ENCODE measurements around the gene CAMP.

CAMP gene

DNA sequence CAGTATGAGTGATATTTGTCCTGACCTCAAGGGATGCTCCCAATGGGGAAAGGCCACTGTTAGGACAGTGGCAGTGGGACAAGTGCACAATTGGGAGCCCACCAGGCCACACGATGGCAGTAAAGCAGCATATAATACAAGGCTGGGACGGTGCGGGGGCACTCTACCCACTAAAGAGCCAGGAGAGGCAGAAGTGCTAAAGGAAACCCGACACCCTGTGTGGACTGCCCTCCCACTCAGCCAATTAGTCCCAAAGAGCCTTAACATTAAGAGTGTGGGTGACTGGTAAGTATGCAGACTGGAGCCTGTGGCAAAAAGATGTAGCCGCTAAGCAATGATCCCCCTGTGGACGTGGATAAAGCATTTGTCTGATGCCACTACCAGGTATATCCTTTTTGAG lies 9.4 kb downstream of the CAMP start:
- TF ChIP-seq FOXP2 (optimal IDR thresholded peaks at IDR 0.05; ENCODE audit: borderline replicate concordance, extremely low read depth, extremely low read length, insufficient read depth) (no peak), SIN3A (IDR thresholded peaks at IDR 0.05; ENCODE audit: borderline replicate concordance, insufficient read depth, low read length) (no peak), TAF1 (IDR thresholded peaks at IDR 0.05; ENCODE audit: borderline replicate concordance, insufficient read depth, low read length) (no peak), POLR2AphosphoS5 (IDR thresholded peaks at IDR 0.05; ENCODE audit: low read depth, low read length) (no peak)
- TF ChIP-seq, protein P1, sequence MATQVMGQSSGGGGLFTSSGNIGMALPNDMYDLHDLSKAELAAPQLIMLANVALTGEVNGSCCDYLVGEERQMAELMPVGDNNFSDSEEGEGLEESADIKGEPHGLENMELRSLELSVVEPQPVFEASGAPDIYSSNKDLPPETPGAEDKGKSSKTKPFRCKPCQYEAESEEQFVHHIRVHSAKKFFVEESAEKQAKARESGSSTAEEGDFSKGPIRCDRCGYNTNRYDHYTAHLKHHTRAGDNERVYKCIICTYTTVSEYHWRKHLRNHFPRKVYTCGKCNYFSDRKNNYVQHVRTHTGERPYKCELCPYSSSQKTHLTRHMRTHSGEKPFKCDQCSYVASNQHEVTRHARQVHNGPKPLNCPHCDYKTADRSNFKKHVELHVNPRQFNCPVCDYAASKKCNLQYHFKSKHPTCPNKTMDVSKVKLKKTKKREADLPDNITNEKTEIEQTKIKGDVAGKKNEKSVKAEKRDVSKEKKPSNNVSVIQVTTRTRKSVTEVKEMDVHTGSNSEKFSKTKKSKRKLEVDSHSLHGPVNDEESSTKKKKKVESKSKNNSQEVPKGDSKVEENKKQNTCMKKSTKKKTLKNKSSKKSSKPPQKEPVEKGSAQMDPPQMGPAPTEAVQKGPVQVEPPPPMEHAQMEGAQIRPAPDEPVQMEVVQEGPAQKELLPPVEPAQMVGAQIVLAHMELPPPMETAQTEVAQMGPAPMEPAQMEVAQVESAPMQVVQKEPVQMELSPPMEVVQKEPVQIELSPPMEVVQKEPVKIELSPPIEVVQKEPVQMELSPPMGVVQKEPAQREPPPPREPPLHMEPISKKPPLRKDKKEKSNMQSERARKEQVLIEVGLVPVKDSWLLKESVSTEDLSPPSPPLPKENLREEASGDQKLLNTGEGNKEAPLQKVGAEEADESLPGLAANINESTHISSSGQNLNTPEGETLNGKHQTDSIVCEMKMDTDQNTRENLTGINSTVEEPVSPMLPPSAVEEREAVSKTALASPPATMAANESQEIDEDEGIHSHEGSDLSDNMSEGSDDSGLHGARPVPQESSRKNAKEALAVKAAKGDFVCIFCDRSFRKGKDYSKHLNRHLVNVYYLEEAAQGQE (IDR thresholded peaks at IDR 0.05; ENCODE audit: insufficient read depth in 1 of 2, low read depth in 2 of 2, low read length in 2 of 2): no peak

DNA sequence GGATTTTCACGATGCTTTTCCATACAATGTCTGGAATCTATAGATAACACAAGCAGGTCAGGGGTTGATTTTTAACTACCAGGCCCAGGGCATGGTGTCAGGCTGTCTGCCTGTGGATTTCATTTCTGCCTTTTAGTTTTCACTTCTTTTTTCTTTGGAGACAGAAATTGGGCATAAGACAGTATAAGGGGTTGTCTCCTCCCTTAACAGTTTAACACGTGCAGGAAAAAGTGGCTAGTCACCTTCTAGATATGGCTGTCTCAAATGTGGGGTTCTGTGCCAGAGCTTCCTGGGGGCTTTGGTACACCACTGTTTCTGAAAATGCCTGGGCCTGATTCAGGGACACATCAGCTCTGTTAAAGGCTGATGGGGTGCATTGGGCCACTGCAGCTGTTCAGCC lies 10.2 kb downstream of the CAMP start:
- TF ChIP-seq, protein P1 (IDR thresholded peaks at IDR 0.05; ENCODE audit: insufficient read depth in 1 of 2, low read depth in 2 of 2, low read length in 2 of 2): no peak
- no peak for TF ChIP-seq POLR2AphosphoS5 (IDR thresholded peaks at IDR 0.05; ENCODE audit: low read depth, low read length)

DNA sequence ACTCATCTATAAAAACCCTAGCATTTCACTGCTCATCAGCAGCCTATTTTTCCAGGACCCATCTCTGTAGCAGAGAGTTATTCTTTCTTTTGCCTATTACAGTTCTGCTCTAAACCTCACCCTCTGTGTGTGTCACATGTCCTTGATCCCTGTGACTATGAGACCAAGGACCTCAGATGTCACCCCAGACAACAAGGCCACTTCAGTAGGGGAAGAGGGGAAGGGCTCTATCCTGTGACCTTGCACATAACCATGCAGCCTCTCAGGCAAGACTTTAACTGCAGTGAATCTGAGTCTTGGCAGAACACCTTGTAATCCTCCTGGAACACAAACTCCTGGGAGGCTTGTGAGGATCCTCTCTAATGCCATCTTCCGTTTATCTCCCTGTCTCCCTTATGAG lies 13.2 kb downstream of the CAMP start:
- TF ChIP-seq TAF1 (IDR thresholded peaks at IDR 0.05; ENCODE audit: borderline replicate concordance, insufficient read depth, low read length): no peak
- TF ChIP-seq, protein P1 (IDR thresholded peaks at IDR 0.05; ENCODE audit: insufficient read depth in 1 of 2, low read depth in 2 of 2, low read length in 2 of 2): no peak
- no peak for TF ChIP-seq SIN3A (IDR thresholded peaks at IDR 0.05; ENCODE audit: borderline replicate concordance, insufficient read depth, low read length)
- TF ChIP-seq POLR2AphosphoS5 (IDR thresholded peaks at IDR 0.05; ENCODE audit: low read depth, low read length): no peak
- TF ChIP-seq FOXP2 (optimal IDR thresholded peaks at IDR 0.05; ENCODE audit: borderline replicate concordance, extremely low read depth, extremely low read length, insufficient read depth): no peak

DNA sequence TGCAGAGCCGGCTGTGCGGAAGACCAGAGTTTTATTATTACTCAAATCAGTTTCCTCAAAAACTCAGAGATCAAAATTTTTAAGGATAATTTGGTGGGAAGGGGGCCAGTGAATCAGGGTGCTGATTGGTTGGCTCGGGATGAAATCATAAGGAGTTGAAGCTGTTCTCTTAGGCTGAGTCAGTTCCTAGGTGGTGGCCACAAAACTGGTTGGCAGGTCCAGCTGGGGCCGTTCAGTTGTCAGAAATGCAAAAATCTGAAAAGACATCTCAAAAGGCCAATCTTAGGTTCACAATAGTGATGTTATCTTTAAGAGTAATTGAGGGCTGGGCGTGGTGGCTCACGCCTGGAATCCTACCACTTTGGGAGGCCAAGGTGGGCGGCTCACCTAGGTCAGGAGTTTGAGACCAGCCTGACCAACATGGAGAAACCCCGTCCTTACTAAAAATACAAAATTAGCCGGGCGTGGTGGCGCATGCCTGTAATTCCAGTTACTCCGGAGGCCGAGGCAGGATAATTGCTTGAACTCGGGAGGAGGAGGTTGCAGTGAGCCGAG lies 15.3 kb downstream of the CAMP start:
- TF ChIP-seq TAF1 (IDR thresholded peaks at IDR 0.05; ENCODE audit: borderline replicate concordance, insufficient read depth, low read length) (no peak), FOXP2 (optimal IDR thresholded peaks at IDR 0.05; ENCODE audit: borderline replicate concordance, extremely low read depth, extremely low read length, insufficient read depth) (no peak), SIN3A (IDR thresholded peaks at IDR 0.05; ENCODE audit: borderline replicate concordance, insufficient read depth, low read length) (no peak), POLR2AphosphoS5 (IDR thresholded peaks at IDR 0.05; ENCODE audit: low read depth, low read length) (no peak)
- TF ChIP-seq, protein P1 (IDR thresholded peaks at IDR 0.05; ENCODE audit: insufficient read depth in 1 of 2, low read depth in 2 of 2, low read length in 2 of 2): no peak

All from PFSK-1 (cell line).